Measurements from ENCODE around the gene OPA3.

DNA sequence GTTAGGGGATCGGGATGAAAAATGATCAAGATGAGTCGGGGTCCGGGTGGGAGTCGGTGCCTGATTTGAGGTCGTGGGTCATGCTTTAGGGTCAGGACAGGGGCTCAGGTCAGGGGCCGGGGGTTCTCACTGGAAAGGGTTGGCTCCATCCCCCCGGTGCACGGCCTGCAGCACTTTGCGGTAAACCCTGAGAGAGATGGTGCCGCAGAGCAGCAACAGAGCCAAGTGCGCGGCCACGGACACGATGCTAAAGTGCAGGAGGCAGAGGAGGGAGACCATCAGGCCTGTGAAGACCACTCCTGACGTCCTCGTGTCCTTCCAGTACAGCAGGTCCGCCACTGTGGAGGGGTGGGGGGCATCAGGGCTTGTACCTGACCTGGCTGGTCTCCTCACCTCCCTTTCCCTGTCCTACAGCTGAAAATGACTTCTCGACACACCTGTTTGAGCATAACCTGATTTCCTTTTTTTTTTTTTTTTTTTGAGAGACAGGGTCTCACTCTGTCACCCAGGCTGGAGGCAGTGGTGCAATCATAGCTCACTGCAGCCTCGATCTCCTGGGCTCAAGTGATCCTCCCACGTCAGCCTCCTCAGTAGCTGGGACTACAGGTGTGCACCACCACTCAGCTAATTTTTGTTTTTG lies 95.3 kb downstream of the OPA3 start:
- TF ChIP-seq, protein P1, sequence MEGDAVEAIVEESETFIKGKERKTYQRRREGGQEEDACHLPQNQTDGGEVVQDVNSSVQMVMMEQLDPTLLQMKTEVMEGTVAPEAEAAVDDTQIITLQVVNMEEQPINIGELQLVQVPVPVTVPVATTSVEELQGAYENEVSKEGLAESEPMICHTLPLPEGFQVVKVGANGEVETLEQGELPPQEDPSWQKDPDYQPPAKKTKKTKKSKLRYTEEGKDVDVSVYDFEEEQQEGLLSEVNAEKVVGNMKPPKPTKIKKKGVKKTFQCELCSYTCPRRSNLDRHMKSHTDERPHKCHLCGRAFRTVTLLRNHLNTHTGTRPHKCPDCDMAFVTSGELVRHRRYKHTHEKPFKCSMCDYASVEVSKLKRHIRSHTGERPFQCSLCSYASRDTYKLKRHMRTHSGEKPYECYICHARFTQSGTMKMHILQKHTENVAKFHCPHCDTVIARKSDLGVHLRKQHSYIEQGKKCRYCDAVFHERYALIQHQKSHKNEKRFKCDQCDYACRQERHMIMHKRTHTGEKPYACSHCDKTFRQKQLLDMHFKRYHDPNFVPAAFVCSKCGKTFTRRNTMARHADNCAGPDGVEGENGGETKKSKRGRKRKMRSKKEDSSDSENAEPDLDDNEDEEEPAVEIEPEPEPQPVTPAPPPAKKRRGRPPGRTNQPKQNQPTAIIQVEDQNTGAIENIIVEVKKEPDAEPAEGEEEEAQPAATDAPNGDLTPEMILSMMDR (IDR thresholded peaks at IDR 0.05), result no peak
- no peak for TF ChIP-seq EZH2 (IDR thresholded peaks at IDR 0.05; ENCODE audit: borderline replicate concordance, insufficient read depth, low read depth, low read length, poor library complexity, severe bottlenecking)

All from B cell (primary cell).